ENCODE data around the gene C2.

- TF ChIP-seq, protein P1, sequence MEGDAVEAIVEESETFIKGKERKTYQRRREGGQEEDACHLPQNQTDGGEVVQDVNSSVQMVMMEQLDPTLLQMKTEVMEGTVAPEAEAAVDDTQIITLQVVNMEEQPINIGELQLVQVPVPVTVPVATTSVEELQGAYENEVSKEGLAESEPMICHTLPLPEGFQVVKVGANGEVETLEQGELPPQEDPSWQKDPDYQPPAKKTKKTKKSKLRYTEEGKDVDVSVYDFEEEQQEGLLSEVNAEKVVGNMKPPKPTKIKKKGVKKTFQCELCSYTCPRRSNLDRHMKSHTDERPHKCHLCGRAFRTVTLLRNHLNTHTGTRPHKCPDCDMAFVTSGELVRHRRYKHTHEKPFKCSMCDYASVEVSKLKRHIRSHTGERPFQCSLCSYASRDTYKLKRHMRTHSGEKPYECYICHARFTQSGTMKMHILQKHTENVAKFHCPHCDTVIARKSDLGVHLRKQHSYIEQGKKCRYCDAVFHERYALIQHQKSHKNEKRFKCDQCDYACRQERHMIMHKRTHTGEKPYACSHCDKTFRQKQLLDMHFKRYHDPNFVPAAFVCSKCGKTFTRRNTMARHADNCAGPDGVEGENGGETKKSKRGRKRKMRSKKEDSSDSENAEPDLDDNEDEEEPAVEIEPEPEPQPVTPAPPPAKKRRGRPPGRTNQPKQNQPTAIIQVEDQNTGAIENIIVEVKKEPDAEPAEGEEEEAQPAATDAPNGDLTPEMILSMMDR (IDR thresholded peaks at IDR 0.05; ENCODE audit: low read depth, low read length) = no peak
- TF ChIP-seq, protein P2, sequence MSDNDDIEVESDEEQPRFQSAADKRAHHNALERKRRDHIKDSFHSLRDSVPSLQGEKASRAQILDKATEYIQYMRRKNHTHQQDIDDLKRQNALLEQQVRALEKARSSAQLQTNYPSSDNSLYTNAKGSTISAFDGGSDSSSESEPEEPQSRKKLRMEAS (IDR thresholded peaks at IDR 0.05; ENCODE audit: low read depth, low read length) = no peak
- no peak for TF ChIP-seq POLR2A (IDR thresholded peaks at IDR 0.05; ENCODE audit: extremely low read depth, insufficient read length)
Observed at GRCh38 chr6:31968791-31969711, 41.5 kb downstream of the C2 start.
